Measurements from ENCODE around the gene CACNA1C. TPM values are rescaled to one million over a fixed set of nuclear protein-coding genes. Genes with fewer than 3 reads are reported as not detected.

Gene CACNA1C
- total RNA-seq, 1 experiment from 2014 or later, result 1.1 TPM

GRCh38 chr12:2693980-2694610, 641.3 kb downstream of the CACNA1C start:
- H3K23ac ChIP-seq (ENCODE audit: insufficient read length, low read depth, low read length), result no peak overlapping the region
- no peak overlapping the region for H3K27ac ChIP-seq (ENCODE audit: insufficient read length, low read depth, low read length)
- TF ChIP-seq CTCF (conservative IDR thresholded peaks at IDR 0.05), result no peak
- no peaks in the 10 kb centered on the region for H3K79me1 ChIP-seq (ENCODE audit: insufficient read depth, low read depth, low read length, poor library complexity, severe bottlenecking)
- H3K18ac ChIP-seq (ENCODE audit: insufficient read length, low read depth, low read length), result no peak overlapping the region
- no peak overlapping the region for H2BK15ac ChIP-seq (ENCODE audit: low read depth, low read length)
- peaks cover 20 to 22% of the 10 kb centered on the region in 2 experiments for H3K4me1 Mint-ChIP-seq
- no peak overlapping the region for H3K56ac ChIP-seq (ENCODE audit: insufficient read length, low read depth, low read length)
- H2BK20ac ChIP-seq (ENCODE audit: low read depth, low read length, poor library complexity, severe bottlenecking), result no peak overlapping the region
- no peak overlapping the region for H4K5ac ChIP-seq (ENCODE audit: insufficient read length, low read depth, low read length)
- no peak overlapping the region for H3K4ac ChIP-seq (ENCODE audit: low read depth, low read length)
- no peak overlapping the region for H2BK5ac ChIP-seq (ENCODE audit: insufficient read length, low read length)
- no peak overlapping the region for H3K4me2 ChIP-seq (ENCODE audit: insufficient read depth, insufficient read length, low read length)
- H3K4me1 ChIP-seq (ENCODE audit: insufficient read depth, low read length), result no peaks in the 10 kb centered on the region; the same call in 1 of the 2 replicates
- H3K36me3 Mint-ChIP-seq (ENCODE audit: insufficient read depth in 1 of 3, low read depth in 3 of 3), result peaks cover 0 to 10% (median 3%) of the 10 kb centered on the region in 3 experiments; a peak in 5 of 7 replicates
- peaks cover 7 to 12% of the 10 kb centered on the region in 2 experiments for H3K9me3 Mint-ChIP-seq
- no peak overlapping the region for H2BK120ac ChIP-seq (ENCODE audit: low read depth, low read length, poor library complexity, severe bottlenecking)
- H2AK5ac ChIP-seq (ENCODE audit: insufficient read length, low read length), result no peak overlapping the region
- no peaks in the 10 kb centered on the region for H3K9me3 ChIP-seq (ENCODE audit: control insufficient read depth, low read depth, low read length)
- DNase-seq, result no peak
- H4K8ac ChIP-seq (replicated peaks; ENCODE audit: insufficient read length, low read depth, low read length), result no peak overlapping the region
- peaks cover 5% of the 10 kb centered on the region for H3K23me2 ChIP-seq (ENCODE audit: insufficient read length, low read depth, low read length, poor library complexity, severe bottlenecking)
- no CpG with 5 or more reads among the region's 3 CpGs for WGBS (ENCODE audit: extremely low coverage, insufficient read length, low lambda C conversion rate)
- no peak overlapping the region for H2AFZ ChIP-seq (ENCODE audit: low read length)
- H3K79me2 ChIP-seq (ENCODE audit: insufficient read depth, low read length), result no peaks in the 10 kb centered on the region
- H3K9ac ChIP-seq (ENCODE audit: extremely low read depth, insufficient read length, low read length), result no peak overlapping the region
- H3K4me3 Mint-ChIP-seq, result no peak overlapping the region
- H3K27ac Mint-ChIP-seq, result no peak overlapping the region
- no peaks in the 10 kb centered on the region for H4K20me1 ChIP-seq (ENCODE audit: control insufficient read depth, insufficient read depth, insufficient read length)
- H2BK12ac ChIP-seq (ENCODE audit: insufficient read length, low read depth, low read length), result no peak overlapping the region
- H3K27me3 Mint-ChIP-seq (ENCODE audit: low read depth), result peaks cover 68% of the 10 kb centered on the region
- no peak overlapping the region for H3K14ac ChIP-seq (ENCODE audit: insufficient read depth, low read length)
- H4K91ac ChIP-seq (ENCODE audit: insufficient read length, low read depth, low read length), result no peak overlapping the region
- no peaks in the 10 kb centered on the region; the same call in 1 of the 2 replicates for H3K27me3 ChIP-seq (ENCODE audit: insufficient read depth, low read length)
- H3T11ph ChIP-seq (ENCODE audit: low read length), result no peak overlapping the region

All from H9 (cell line).